NT2/D1 (cell line): ENCODE measurements around the gene USP12.

Experiments
- SUZ12 ChIP-seq: IDR thresholded peaks from 2 replicates; pipeline ENCODE4 v1.6.1; 2011; ENCODE audit not compliant: insufficient read length, insufficient read depth; ENCODE audit errors: extremely low read depth
- ZNF274 ChIP-seq: IDR thresholded peaks from 2 replicates; pipeline ENCODE4 v1.6.1; 2011; ENCODE audit warnings: mild to moderate bottlenecking, low read depth, low read length

GRCh38 chr13:27038323-27038722 is 133.3 kb downstream of the USP12 start:
- no peak for TF ChIP-seq ZNF274
- no peak for TF ChIP-seq SUZ12
